HFF-Myc (cell line): ENCODE measurements around the gene RFT1.

Experiments used
- DNase-seq: peaks from one replicate; pipeline ENCODE4 v3.0.0-alpha.2; 2011; ENCODE audit warnings: low read depth; ENCODE audit errors: extremely low read depth
- H3K4me3 ChIP-seq: replicated peaks from 2 replicates; pipeline ENCODE4 v1.5.1; 2011; ENCODE audit warnings: low read depth, mild to moderate bottlenecking, control low read depth, low read length
- CTCF ChIP-seq: IDR thresholded peaks from 2 replicates; pipeline ENCODE4 v1.5.1; 2012; ENCODE audit warnings: mild to moderate bottlenecking, low read depth, low read length, control low read depth; ENCODE audit errors: missing control alignments

Gene RFT1

GRCh38 chr3:53082736-53083135 is 47.5 kb downstream of the RFT1 start:
- H3K4me3 ChIP-seq: no peak overlapping the region
- TF ChIP-seq CTCF: no peak
- DNase-seq: no peak

- DNase-seq: no peak
- no peak overlapping the region for H3K4me3 ChIP-seq
Observed at GRCh38 chr3:53081318-53081717, 48.9 kb downstream of the RFT1 start.

GRCh38 chr3:53080612-53081205 is 49.5 kb downstream of the RFT1 start:
- TF ChIP-seq CTCF: no peak
- no peak overlapping the region for H3K4me3 ChIP-seq
- no peak for DNase-seq

More at GRCh38 chr3:53081318-53081717, 48.9 kb downstream of the RFT1 start:
- TF ChIP-seq CTCF: no peak

GRCh38 chr3:53079791-53080555 is 50.3 kb downstream of the RFT1 start:
- H3K4me3 ChIP-seq: no peak overlapping the region
- DNase-seq: no peak
- no peak for TF ChIP-seq CTCF

- TF ChIP-seq CTCF: no peak
- no peak for DNase-seq
- no peak overlapping the region for H3K4me3 ChIP-seq
Observed at GRCh38 chr3:53079147-53079546, 51.1 kb downstream of the RFT1 start.

GRCh38 chr3:53078656-53079055 is 51.6 kb downstream of the RFT1 start:
- no peak overlapping the region for H3K4me3 ChIP-seq
- DNase-seq: no peak
- TF ChIP-seq CTCF: no peak
